Subcutaneous adipose tissue (tissue), 4 donors: ENCODE data around the gene MFSD2B. TPM values are rescaled to one million over a fixed set of nuclear protein-coding genes. Genes with fewer than 3 reads are reported as not detected.

Experiments
- CTCF ChIP-seq: fragments of 450-650 bp; IDR thresholded peaks from one replicate; pipeline ENCODE4 v1.5.1; 2016; ENCODE audit warnings: low read depth, mild to moderate bottlenecking, control low read depth, antibody characterized with exemption, moderate library complexity
- total RNA-seq, 4 donors: library from RNA; depleted of rRNA; stranded (reverse); fragments of >200 nt; gene quantifications; one replicate each; pipeline ENCODE4 v1.1.0, GENCODE V29; 2016

The MFSD2B gene
- total RNA-seq, 4 donors from 2014 or later, result not detected

DNA sequence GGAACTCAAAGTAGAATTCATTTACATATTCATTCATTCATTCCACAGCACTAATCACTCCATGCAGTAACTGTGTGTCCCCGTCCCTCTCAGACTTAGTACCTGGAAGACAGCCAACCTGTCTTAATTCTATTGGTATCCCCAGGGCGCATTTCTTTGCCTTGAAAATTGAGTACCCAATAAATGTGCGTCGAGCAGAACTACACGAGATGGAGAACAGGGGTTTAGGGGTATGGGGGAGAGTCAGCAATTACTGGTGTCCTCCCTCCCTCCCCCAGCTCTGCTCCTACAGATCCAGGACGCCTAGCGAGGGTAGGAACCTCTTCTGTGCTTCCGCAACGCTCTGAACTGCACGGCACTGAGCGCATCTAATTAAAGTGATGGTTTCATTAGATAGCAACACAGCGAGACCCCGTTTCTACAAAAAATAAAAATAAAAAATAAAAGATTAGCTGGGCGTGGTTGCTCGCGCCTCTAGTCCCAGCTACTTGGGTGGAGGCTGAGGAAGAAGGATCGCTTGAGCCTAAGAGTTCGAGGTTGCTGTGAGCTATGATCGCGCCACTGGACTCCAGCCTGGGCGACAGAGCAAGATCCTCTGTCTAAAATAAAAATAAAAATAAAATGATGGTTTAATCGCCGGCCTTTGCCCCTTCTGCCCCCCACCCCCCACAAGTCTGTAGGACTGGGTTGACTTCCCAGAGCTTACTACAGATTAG, 39.0 kb downstream of the MFSD2B start:
- no peak for TF ChIP-seq CTCF

- TF ChIP-seq CTCF, result no peak
Measured at GRCh38 chr2:24049485-24050021, 39.7 kb downstream of the MFSD2B start, which contains the start of gene FKBP1B. FKBP1B (plus strand) TSS chr2:24049741; CDS start chr2:24049850, 109 bp downstream.

DNA sequence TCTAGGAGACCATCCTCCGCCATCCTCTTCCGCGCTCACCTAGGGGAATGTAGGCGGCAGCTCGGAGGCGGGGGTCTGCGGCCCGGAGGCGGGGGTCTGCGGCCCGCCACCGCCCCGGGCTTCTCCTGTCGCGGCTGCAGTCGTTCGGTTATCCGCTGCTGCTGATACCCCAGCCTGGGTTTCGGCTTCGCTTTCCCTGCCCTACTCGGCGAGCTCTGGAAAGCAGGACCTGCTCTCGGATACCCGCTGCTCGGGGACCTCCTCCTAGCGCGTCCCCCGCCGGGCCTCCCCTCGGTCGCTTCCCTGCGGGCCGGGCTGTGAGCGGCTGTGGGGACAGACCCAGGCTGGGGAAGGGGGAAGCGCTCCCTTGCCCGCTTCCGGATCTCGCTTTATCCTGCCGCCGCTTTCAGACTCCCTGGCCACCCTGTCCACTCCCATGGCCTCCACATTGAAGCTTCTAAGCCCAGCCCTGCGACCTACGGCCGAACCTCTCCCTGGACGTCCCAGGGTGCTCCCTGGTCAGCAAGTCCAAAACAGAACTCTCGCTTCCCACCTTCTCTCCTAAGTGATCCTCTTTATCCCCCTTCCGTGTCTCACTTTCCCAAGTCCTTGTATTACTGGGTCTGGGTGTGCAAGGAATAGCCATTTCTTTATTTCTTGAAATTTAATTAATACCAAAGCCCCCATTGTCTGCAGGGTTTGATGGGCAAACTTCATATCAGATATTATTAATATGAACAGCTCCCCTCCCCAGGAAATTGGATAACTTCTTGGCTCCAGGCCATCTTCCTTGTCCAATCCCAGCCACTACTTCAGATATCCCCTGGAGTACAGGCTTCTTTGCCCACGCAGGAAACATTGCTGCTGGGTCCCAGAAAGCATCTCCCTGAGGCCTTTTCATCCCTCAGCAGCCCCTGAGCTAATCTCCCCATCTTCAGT, 40.4 kb downstream of the MFSD2B start:
- TF ChIP-seq CTCF, result no peak

GRCh38 chr2:24051833-24052232, 41.9 kb downstream of the MFSD2B start:
- TF ChIP-seq CTCF, result no peak

DNA sequence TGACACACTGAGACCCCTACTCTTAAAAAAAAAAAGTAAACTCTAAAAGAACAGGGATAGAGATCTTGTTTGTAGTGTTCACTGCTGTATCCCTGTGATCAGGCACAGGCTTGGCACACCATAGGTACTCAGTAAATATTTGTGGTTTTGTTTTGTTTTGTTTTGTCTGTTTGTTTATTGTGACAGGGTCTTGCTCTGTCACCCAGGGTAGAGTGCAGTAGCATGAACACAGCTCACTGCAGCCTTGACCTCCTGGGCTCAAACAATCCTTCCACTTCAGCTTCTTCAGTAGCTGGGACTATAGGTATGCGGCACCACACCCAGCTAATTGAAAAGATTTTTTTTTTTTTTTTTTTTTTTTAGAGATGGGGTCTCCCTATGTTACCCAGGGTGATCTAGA, 43.1 kb downstream of the MFSD2B start:
- TF ChIP-seq CTCF, result no peak

- no peak for TF ChIP-seq CTCF
Measured at GRCh38 chr2:24054366-24055010, 44.6 kb downstream of the MFSD2B start.
